ENCODE results near the gene SBSN.

DNA sequence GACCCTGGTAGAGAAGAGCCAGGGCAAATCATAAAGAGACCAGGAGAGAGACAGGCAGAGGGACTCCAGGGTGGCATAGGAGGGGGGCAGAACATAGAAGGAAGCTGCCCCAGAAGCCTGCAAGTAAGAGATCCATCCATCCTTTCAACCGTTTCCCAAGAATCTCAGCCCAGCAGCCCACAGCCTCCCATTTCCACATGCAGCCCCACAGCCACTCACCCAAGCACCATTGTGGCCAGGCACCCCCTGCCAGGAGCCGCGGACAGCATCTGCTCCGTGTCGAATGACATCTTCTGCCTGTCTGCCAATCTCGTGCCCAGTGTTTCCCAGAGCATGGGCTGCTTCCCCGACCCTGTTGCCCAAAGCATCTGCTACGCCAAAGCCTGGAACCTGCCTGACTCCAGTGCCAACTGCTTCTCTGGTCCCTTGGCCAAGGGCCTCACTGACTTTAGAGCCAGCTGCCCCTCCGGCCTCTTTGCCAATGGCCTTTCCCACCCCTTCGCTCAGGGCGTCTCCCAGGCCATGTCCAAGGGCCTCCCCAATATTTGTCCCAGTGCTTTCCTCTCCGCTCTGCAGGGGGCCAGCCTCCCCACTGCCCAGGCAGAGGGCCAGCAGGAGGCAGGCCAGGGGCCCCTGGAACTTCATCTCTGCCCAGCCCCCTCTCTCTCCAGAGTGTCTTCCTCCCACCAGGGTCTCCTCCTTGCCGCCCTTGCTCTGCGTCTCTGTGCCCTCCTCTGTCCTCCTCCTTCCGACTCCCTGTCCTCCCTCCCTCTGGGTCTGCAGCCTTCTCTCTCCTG is 15.1 kb downstream of the SBSN start:
- TF ChIP-seq, protein P1, sequence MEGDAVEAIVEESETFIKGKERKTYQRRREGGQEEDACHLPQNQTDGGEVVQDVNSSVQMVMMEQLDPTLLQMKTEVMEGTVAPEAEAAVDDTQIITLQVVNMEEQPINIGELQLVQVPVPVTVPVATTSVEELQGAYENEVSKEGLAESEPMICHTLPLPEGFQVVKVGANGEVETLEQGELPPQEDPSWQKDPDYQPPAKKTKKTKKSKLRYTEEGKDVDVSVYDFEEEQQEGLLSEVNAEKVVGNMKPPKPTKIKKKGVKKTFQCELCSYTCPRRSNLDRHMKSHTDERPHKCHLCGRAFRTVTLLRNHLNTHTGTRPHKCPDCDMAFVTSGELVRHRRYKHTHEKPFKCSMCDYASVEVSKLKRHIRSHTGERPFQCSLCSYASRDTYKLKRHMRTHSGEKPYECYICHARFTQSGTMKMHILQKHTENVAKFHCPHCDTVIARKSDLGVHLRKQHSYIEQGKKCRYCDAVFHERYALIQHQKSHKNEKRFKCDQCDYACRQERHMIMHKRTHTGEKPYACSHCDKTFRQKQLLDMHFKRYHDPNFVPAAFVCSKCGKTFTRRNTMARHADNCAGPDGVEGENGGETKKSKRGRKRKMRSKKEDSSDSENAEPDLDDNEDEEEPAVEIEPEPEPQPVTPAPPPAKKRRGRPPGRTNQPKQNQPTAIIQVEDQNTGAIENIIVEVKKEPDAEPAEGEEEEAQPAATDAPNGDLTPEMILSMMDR (IDR thresholded peaks at IDR 0.05), result no peak
- TF ChIP-seq POLR2A (IDR thresholded peaks at IDR 0.05), result no peak

Data from lower leg skin (tissue), 3 donors.